ENCODE results near the gene CIAPIN1.
A peak's percentile ranks its signal among the peaks of the same experiment; 100 is the strongest.

Gene CIAPIN1

DNA sequence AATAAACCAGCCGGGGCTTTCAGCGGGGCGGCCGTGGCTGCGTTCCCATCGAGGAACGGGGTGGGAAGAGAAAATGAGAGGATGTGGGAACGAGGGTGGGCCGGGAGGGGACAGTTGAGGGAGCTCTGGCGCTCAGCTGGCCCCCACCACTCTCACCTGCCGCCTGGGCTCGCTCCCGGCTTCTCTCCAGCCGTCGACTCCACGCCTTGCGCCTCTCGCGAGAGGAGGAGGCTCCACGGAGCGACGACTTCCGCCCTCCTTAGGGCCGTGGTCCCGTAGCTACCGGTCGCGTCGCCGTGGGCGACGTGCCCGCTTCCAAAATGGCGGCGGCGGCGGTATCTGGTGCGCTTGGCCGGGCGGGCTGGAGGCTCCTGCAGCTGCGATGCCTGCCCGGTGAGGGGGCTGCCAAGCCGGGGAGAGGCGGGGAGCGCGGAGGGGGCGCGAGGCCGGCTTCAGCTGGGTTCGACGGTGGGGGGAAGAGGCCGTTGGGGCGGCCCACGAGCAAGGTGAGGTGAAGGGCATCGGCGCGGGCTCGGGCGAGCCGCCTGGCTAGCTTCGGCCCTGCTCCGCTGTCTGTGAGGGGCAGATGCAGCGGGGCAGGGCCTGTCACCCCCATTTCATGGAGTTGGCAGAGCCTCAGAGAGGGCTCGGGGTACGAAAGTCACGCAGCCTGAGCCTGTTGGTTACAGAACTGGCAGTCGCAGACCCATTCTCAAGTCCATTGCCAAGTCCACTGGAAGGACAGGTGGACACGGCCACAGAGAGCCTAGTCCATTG lies at the start of gene CIAPIN1, which contains the start of gene COQ9:
TSS of gene CIAPIN1 (minus strand) at position 200 of the 777 bp plus-strand sequence. CDS start 6,457 bp downstream, outside the sequence.
TSS of gene COQ9 (plus strand) at position 294 of the 777 bp plus-strand sequence. CDS start at position 321, 27 bp downstream.
- peak; percentile 80 to 94 (median 88) for DNase-seq

DNA sequence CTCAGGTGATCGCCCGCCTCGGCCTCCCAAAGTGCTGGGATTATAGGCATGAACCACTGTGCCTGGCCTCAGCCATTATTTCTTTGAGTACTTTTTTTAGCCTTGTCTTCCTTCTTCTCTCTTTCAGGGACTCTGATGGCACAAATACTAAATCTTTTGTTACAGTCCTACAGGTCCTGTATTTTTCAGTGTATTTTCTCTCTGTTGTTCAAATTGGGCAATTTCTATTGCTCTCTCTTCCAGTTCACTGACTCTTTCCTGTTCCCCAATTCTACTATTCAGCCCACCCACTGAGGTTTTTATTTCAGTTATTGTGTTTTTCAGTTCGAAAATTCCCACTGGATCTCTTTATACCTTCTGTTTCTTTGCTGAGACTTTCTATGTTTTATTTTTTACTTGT lies 46.6 kb upstream of the CIAPIN1 start:
- DNase-seq = no peak

DNA sequence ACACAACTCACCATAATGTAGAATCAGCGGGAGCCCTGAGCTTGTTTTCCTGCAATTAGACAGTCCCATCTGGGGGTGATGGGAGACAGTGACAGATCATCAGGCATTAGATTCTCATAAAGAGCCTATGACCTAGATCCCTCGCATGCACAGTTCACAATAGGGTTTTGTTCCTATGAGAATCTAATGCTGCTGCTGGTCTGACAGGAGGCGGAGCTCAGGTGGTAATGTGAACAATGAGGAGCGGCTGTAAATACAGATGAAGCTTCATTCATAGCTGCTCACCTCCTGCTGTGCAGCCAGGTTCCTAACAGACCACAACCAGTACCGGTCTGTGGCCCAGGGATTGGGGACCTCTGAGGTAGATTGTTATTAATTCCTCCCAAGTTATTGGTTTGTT lies 42.0 kb upstream of the CIAPIN1 start:
- DNase-seq = no peak

- DNase-seq = no peak
Measured at GRCh38 chr16:57486858-57487834, 40.0 kb upstream of the CIAPIN1 start.

DNA sequence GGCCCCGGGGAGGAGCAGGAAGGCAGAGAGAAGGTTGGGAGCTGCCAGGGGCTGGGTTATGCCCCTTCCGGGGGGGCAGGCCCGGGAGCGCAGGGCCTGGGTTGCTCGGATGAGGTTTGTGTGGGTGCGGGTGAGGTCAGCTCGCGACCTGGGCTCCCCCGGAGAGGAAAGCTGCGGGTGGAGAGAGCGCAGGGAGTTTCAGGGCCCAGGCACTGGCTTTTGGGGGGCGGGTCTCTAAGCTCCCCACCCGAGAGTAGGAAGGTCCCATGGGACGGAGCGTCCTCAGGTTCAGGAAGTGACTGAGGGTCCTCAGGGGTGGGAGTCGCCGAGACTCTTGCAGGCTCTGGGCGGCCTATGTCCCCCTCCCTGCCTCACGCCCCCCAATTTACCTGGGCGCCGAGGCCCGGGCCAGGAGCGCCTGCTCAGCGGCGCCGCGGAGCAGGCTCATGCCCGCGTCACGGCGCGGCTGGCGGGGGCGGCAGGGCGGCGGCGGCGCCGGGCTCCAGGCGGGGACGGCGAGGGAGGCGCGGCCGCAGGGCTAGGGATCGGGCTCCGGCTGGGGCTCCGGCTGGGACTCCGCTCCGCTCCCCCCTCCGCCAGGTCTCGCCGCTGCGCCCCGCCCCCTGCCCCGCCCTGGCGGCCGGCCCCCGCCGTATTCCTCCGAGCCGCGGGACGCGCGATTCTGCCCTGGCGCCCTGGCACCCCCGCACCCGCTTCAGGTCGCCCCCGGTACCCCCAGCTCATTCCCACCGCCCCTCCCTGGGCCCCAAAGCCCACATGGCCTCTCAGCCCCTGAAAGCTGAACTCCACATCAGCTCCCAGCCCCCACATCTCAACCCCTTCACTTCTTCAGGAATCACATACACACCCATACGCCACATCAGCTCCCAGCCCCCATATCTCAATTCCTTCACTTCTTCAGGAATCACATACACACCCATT lies 39.0 kb upstream of the CIAPIN1 start, which contains the start of gene DOK4:
TSS of gene DOK4 (minus strand) at position 578 of the 942 bp plus-strand sequence. CDS start 6,986 bp downstream, outside the sequence.
- peak; percentile 33 to 74 (median 68) for DNase-seq

DNA sequence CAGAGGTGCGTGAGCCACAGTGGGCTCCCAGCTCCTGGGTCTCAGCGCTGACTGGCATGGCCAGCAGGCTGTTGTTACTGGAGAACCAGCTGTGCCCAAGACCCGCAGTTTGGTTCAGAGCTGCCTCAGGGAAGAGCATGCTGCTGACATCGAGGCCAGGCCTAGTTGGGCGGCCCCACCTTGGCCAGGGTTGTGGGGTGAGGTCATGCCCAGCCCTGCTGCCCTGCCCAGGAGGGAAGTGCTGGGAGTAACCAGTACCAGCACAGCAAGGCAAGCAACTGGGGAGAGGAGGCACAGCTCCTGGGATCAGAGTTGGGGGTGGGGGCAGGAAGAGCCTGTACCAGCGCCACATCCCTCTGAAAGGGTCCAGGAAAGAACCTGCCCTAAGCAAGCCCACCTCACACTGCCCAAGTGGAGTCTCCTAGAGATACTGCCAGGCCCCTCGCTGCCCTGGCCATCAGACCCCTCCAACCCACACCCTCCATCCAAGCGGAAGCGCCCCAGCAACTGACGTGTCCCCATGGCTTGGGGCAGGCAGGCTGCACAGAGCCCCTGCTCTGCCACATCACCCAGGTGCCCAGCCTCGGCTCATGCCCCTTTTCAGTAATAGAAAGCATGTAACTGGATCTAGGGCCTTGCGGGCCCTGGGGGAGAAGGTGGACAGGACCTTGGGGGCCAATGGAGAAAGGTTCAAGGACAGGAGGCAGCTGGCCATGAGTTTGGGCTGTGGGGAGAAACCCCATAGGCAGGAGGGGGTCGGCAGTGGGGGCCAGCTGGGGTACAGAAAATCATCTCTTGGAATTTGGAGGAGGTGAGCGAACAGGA lies 38.1 kb upstream of the CIAPIN1 start:
- DNase-seq = no peak

GRCh38 chr16:57484515-57485005 lies 37.4 kb upstream of the CIAPIN1 start:
- no peak for DNase-seq

DNA sequence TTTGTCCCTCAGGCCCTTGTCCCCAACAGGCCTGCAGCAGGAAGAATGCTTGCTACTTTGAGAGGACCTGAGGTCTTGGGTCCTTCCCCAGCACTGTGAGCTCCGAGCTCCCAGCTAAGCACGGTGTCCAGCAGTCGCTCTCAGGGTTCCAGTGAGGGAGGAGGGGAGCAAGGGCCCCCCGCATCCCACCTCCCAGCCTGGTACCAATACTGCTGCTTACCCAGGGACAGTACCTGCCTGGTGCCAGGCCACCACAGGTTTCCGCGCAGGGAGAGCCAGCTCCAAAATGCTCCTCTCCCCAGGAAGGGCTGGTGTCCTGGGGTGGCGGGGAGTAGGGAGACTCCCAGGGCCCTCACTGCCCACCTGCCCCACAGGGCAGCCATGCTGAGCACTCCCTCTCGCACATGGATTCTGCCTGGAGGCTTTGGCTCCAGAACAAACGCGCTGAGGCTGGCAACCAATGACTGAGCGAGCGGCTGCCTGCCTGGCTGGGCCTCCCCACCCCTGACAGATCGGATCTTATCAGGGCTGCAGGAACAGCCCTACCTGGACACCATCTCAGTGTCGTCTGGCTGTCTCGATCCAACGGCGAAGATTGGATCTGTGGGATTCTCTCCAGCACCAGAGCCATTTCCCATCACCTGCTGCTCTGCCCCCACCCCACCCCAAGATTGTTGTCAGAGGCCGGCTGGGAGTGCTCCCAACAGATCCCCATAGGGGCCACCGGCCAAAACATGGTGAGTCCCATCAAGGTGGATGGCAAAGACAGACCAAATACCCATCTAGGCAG lies 36.7 kb upstream of the CIAPIN1 start:
- no peak for DNase-seq

DNA sequence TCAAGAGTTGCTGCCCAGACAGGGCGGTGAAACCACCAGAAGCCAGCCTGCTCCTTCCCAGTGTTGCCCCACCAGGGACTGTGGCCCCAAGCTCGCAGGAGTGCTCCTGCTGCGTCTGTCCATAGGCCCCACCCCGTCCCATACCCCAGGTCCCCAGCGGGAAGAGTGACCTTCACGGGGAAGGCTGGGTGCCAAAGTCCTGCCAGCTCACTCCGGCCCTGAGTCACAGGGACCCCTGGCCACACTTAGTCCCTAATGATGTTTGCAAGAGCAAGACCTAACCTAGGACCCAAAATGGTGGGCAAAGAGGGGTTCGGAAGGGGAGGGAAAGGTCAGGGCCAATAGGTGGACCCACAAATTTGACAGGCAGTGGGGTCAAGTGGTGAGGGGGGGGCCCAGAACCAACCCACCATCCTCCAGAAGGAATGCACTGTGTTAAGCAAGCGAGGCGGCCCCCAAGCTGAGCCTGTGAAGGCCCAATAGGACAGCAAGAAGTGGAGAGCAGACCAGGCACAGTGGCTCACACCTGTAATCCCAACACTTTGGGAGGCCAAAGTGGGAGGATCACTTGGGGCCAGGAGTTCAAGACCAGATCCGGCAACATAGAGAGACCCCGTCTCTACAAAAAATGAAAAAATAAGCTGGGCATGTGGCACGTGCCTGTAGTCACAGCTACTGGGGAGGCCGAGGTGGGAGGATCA lies 35.8 kb upstream of the CIAPIN1 start:
- DNase-seq = no peak

DNA sequence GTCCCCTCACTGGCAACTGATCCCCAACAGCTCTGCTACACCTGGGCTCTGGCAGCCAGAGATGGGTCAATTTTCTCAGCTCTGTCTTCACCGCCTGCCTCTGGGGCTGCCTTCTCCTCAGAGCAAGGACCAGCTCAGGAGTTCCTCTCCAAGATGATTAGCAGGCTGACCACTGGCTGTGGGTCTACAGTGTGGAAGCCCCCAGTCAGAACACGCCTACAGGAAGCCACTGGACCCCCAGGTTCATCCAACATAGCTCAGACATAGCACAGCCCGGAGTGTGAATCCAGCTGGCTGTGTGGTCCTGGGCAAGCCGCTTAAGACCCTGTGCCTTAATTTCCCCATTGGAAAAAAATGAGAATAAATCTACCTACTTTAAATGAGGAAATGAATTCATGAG lies 34.2 kb upstream of the CIAPIN1 start:
- DNase-seq = no peak

DNA sequence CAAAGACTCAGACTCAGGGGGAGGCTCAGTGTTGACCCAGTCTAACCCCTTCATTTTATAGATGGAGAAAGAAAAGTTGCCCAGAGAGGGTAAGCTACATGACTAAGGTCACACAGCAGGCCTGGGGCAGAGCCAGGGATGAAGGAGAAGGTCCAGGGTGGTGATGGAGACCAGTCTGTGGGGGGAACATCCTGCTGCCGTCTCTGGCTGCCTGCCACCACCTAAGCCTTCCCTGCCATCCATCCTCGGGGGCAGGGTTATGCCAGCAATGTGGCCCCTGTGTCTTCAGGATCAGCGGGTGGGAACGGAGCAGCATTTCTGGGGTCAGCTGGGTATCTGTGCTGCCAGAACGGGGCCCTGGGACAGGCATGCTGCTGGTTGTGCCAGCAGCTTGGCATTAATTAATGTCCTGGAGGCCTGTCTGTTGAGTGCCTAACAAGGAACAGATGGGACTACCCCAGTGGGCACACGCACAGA lies 33.6 kb upstream of the CIAPIN1 start:
- DNase-seq = no peak

DNA sequence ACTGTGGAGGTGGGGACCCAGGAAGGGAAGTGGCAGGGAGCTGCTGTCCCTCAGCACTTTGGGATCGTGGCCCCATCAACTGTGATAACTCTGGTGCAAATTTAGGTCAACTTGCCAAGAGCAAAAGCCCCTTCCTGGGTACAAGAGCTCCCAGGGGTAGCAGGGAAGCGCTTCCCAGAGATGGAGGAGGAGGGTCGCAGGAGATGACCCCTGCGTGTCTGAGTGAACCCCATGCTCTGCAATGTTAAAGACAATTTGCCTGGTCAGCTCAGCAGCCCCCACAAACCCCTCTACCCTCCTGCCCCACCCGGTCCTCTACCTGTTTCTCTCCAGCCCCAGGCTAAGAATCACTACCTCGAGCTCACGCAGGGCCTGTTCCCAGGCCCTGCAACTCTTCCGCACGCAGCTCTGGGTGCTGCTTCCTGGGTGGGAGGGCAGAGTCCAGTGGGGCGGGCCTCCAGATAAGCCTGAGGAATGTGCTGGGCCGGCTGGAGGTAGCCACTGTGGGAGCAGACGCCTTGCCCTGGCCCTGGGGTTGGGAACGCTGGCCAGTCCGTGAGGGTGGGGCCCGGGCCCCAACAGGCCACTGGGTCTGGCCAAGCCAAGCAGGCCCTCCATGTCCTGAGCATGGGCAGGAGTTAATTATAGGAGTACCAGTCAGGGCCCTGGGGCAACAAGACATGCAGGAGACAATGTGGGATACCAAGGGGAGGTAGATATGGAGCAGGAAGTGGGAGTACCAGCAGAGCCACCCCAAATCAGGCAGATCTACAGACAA lies 33.0 kb upstream of the CIAPIN1 start:
- DNase-seq = no peak

DNA sequence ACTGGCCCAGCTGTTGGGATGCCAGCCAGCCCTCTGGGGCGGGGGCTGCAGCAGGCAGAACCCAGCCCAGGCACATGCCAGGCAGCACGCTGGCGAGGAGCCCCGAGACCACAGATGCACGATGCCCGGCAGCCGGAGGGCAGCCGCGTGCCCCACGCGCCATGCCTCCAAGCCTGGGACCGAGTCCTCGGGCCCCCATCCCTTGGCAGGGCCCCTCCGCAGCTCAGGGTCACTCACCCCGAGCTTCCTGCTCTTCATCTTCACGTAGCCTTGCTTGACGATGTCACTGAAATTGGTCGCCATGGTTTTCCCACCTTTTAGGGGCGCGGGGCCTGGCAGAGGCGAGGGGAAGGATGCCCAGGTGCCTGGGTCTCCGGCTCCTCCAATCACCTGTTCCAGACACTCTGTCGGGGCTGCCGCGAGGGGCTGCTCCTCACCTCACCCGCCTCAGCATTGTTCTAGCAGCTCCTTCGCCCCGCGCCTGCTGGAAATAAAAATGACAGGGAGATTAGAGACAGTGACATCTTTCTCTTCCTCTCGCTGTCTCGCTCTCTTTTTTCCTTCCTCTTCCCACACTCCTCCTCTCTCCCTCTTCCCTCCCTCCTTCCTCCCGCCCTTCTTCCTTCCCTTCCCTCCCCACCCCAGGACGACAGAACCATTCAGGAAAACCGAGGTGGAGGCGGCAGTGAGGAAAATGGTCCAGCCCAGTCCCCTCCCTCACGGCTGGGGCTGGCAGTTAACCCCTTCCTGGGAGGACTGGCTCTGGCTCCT lies 32.2 kb upstream of the CIAPIN1 start:
- no peak for DNase-seq

- DNase-seq = no peak
Measured at GRCh38 chr16:57478396-57479204, 31.4 kb upstream of the CIAPIN1 start.

DNA sequence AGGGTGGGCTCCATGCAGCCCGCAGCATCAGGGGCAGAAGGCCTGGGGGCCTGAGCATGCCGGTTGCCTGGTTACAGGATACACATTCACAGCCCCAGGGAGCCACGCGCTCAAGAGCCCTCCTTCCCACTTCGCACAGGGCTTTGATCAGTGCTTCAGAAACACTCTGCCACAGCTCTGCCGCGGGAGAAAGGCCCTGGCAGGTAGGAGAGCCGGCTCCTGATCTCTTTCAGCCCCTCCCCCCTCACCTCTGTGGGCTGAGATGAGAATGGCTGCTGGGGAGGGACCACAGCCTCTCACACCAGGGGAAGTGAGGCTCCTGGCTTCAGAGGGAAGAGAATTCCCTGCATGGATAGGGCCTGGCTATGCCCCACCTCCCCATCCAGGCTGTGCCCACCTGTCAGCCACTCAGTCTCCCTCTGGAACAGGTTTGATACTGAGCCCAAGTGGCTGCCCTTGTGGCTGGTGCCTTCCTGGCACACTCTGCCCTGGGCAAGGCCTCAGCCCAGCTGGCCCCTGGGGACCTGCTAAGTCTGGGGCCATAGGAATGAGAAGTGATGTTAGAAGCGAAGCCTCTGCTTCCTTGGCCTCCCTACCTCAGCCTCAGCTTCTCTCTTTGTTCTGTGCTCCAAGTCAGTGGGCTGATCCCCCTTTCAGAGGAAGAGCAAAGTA lies 30.5 kb upstream of the CIAPIN1 start:
- DNase-seq = no peak
